CD4-positive, alpha-beta T cell treated with Interleukin-15 for 1 hour (primary cell): ENCODE measurements around the gene SIPA1L3.
"Not testable (repeated sequence)": the region's sequence is repeated elsewhere in the genome, so short reads cannot be mapped to it uniquely, and the experiment has no call there.

ENCODE experiments used
- DNase-seq: peaks from one replicate; pipeline ENCODE4 v3.0.0-alpha.2; 2020

SIPA1L3 gene

GRCh38 chr19:38024992-38025908, 118.2 kb downstream of the SIPA1L3 start:
- DNase-seq = no peak

GRCh38 chr19:38025909-38026307, 118.9 kb downstream of the SIPA1L3 start:
- DNase-seq = no peak

GRCh38 chr19:38028913-38029510, 122.0 kb downstream of the SIPA1L3 start:
- no peak for DNase-seq

GRCh38 chr19:38030001-38030400, 123.0 kb downstream of the SIPA1L3 start:
- DNase-seq = not testable (repeated sequence)

- DNase-seq = no peak
Measured at GRCh38 chr19:38030686-38031422, 123.8 kb downstream of the SIPA1L3 start.

- no peak for DNase-seq
Measured at GRCh38 chr19:38031423-38031770, 124.4 kb downstream of the SIPA1L3 start.

GRCh38 chr19:38032151-38032550, 125.1 kb downstream of the SIPA1L3 start:
- no peak for DNase-seq

- no peak for DNase-seq
Measured at GRCh38 chr19:38032951-38033350, 125.9 kb downstream of the SIPA1L3 start.

- peak; percentile 71 for DNase-seq
Measured at GRCh38 chr19:38033658-38034491, 126.9 kb downstream of the SIPA1L3 start.

GRCh38 chr19:38034492-38034860, 127.5 kb downstream of the SIPA1L3 start:
- DNase-seq = peak; percentile 36

- DNase-seq = no peak
Measured at GRCh38 chr19:38035515-38036495, 128.8 kb downstream of the SIPA1L3 start.

- no peak for DNase-seq
Measured at GRCh38 chr19:38036707-38037611, 130.0 kb downstream of the SIPA1L3 start.

- no peak for DNase-seq
Measured at GRCh38 chr19:38039966-38040365, 133.0 kb downstream of the SIPA1L3 start.

GRCh38 chr19:38042132-38042531, 135.1 kb downstream of the SIPA1L3 start:
- DNase-seq = no peak

- no peak for DNase-seq
Measured at GRCh38 chr19:38043649-38044144, 136.7 kb downstream of the SIPA1L3 start.

GRCh38 chr19:38044267-38045111, 137.5 kb downstream of the SIPA1L3 start:
- DNase-seq = no peak

- DNase-seq = no peak
Measured at GRCh38 chr19:38045554-38046253, 138.7 kb downstream of the SIPA1L3 start.

- peak; percentile 73 for DNase-seq
Measured at GRCh38 chr19:38046254-38047048, 139.4 kb downstream of the SIPA1L3 start.
